H1 (cell line): Measurements from ENCODE around the gene IL1RAPL1.

Experiments used
- POLR2A ChIP-seq, 2 experiments: IDR thresholded peaks; 1 replicate in 1 of 2; 2 replicates in 1 of 2; pipeline ENCODE4 v1.6.1; 2011; ENCODE audit warnings: low read depth in 2 of 2, low read length in 2 of 2, mild to moderate bottlenecking in 2 of 2; ENCODE audit errors: control extremely low read depth in 1 of 2
- RAD21 ChIP-seq, 2 experiments: IDR thresholded peaks in 1 of 2; conservative IDR thresholded peaks in 1 of 2; 2 replicates each; pipeline ENCODE4 v1.6.1; 2011; ENCODE audit warnings: low read depth in 2 of 2, low read length in 2 of 2, improper control_type of control experiment in 1 of 2, inconsistent platforms in 1 of 2, mild to moderate bottlenecking in 1 of 2, moderate library complexity in 1 of 2
- SUZ12 ChIP-seq: fragments of 200-600 bp; sonication (generic); IDR thresholded peaks from 2 replicates; pipeline ENCODE4 v1.6.1; 2012; ENCODE audit warnings: mild to moderate bottlenecking, inconsistent platforms, low read length, moderate library complexity, mixed read lengths
- TF ChIP-seq, protein P1 (sequence below), 3 experiments: IDR thresholded peaks; 1 replicate in 2 of 3; 2 replicates in 1 of 3; pipeline versions ENCODE4 v1.5.1 to v1.6.1; 2011; ENCODE audit warnings: low read length in 3 of 3, mild to moderate bottlenecking in 3 of 3, inconsistent platforms in 2 of 3, low read depth in 1 of 3, moderate library complexity in 1 of 3; ENCODE audit not compliant: insufficient read depth in 1 of 3; ENCODE audit errors: control extremely low read depth in 1 of 3

DNA sequence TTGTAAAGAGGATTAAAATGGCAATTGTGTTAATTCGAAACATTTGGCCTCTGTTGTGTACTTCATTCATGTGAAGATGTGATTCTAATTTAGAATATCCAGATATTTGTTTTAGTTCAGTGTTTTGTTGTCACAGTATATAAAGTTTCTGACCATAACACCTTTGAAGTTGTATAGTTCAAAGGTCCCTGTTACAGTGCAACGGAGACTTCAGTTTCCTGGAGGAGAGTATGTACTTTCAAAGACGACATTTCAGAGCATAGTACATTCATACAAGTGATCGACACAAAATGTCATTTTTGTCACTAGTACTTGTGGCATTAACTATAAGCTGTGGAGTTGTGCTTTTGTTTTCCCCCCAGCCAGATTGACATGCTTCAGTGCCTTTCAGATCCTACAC, 1255.3 kb downstream of the IL1RAPL1 start:
- TF ChIP-seq, protein P1, sequence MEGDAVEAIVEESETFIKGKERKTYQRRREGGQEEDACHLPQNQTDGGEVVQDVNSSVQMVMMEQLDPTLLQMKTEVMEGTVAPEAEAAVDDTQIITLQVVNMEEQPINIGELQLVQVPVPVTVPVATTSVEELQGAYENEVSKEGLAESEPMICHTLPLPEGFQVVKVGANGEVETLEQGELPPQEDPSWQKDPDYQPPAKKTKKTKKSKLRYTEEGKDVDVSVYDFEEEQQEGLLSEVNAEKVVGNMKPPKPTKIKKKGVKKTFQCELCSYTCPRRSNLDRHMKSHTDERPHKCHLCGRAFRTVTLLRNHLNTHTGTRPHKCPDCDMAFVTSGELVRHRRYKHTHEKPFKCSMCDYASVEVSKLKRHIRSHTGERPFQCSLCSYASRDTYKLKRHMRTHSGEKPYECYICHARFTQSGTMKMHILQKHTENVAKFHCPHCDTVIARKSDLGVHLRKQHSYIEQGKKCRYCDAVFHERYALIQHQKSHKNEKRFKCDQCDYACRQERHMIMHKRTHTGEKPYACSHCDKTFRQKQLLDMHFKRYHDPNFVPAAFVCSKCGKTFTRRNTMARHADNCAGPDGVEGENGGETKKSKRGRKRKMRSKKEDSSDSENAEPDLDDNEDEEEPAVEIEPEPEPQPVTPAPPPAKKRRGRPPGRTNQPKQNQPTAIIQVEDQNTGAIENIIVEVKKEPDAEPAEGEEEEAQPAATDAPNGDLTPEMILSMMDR (IDR thresholded peaks at IDR 0.05; ENCODE audit: control extremely low read depth in 1 of 3, insufficient read depth in 1 of 3, low read depth in 1 of 3, low read length in 3 of 3) = no peak
- TF ChIP-seq RAD21 (IDR thresholded peaks at IDR 0.05 in 1 of 2, conservative IDR thresholded peaks at IDR 0.05 in 1 of 2; ENCODE audit: low read depth in 2 of 2, low read length in 2 of 2) (no peak), POLR2A (IDR thresholded peaks at IDR 0.05; ENCODE audit: control extremely low read depth in 1 of 2, low read depth in 2 of 2, low read length in 2 of 2) (no peak), SUZ12 (no peak)
